Endothelial cell of umbilical vein (primary cell): ENCODE results near the gene PKDCC. TPM values are rescaled to one million over a fixed set of nuclear protein-coding genes. Genes with fewer than 3 reads are reported as not detected.

ENCODE experiments used
- BruUV-seq: library from RNA; stranded (reverse); fragments of 400-500 nt; replicated peaks from 2 replicates; lab custom pipeline; 2021; lab: Mats Ljungman, UMichigan
- CTCF ChIA-PET: fragments of 300-600, 350-600 bp; sonication (Branson Sonifier 250); formaldehyde crosslinking; loops from one replicate; lab custom pipeline; 2021; ENCODE audit warnings: antibody characterized with exemption, inconsistent platforms; lab: Charles Lee
- POLR2A ChIA-PET: fragments of 300-600, 350-600 bp; sonication (Branson Sonifier 250); formaldehyde crosslinking; loops from one replicate; lab custom pipeline; 2021; ENCODE audit warnings: antibody characterized with exemption, inconsistent platforms; lab: Charles Lee
- DNase-seq: peaks from one replicate; pipeline ENCODE4 v3.0.0-alpha.2; 2011; ENCODE audit warnings: low read depth, low spot score
- FAIRE-seq: peaks from 2 replicates; lab custom pipeline; 2011; peaks lifted over from hg19 to GRCh38; lab: Jason Lieb, UNC
- H2AFZ ChIP-seq: 2 replicates; pipeline ENCODE4 v1.6.0; 2012; ENCODE audit warnings: low read depth, low read length, control low read depth, inconsistent platforms
- H3K27ac ChIP-seq: 2 replicates; pipeline ENCODE4 v1.5.1; 2011; ENCODE audit warnings: low read depth, mild to moderate bottlenecking, control low read depth, low read length, moderate library complexity; ENCODE audit not compliant: insufficient read depth
- H3K27me3 ChIP-seq, 2 experiments: 2 replicates each; pipeline versions ENCODE4 v1.6.0 to v1.6.1; 2011; ENCODE audit warnings: low read length in 2 of 2, mixed read lengths in 1 of 2; ENCODE audit not compliant: control insufficient read depth in 2 of 2, insufficient read depth in 2 of 2
- H3K36me3 ChIP-seq, 2 experiments: 2 replicates in 1 of 2; 3 replicates in 1 of 2; pipeline ENCODE4 v1.5.1; 2011; ENCODE audit warnings: low read length in 2 of 2, mild to moderate bottlenecking in 1 of 2, moderate library complexity in 1 of 2; ENCODE audit not compliant: control insufficient read depth in 2 of 2, insufficient read depth in 2 of 2; ENCODE audit errors: extremely low read depth in 1 of 2
- H3K4me1 ChIP-seq: 3 replicates; pipeline ENCODE4 v1.5.1; 2011; ENCODE audit warnings: mild to moderate bottlenecking, low read length; ENCODE audit not compliant: control insufficient read depth, insufficient read depth; ENCODE audit errors: extremely low read depth
- H3K4me2 ChIP-seq: 2 replicates; pipeline ENCODE4 v1.6.1; 2011; ENCODE audit warnings: low read length, control low read depth, mixed read lengths; ENCODE audit not compliant: insufficient read depth
- H3K4me3 ChIP-seq, 3 experiments: fragments of 200-600 bp in 1 of 3; sonication (generic), shearing (Covaris generic) in 1 of 3; replicated peaks in 1 of 3; 2 replicates each; pipeline ENCODE4 v1.5.1; 2011 to 2016; ENCODE audit warnings: control low read depth in 3 of 3, low read length in 3 of 3, mild to moderate bottlenecking in 2 of 3, inconsistent platforms in 1 of 3, low read depth in 1 of 3, moderate library complexity in 1 of 3; ENCODE audit not compliant: insufficient read depth in 1 of 3
- H3K79me2 ChIP-seq: 2 replicates; pipeline ENCODE4 v1.6.0; 2012; ENCODE audit warnings: low read length, inconsistent platforms; ENCODE audit not compliant: control insufficient read depth, insufficient read depth
- H3K9ac ChIP-seq: replicated peaks from 2 replicates; pipeline ENCODE3; 2011; ENCODE audit warnings: low read length, control low read depth; ENCODE audit not compliant: insufficient read depth; ENCODE audit errors: extremely low read depth
- H3K9me1 ChIP-seq: replicated peaks from 3 replicates; pipeline ENCODE4 v1.6.0; 2011; ENCODE audit warnings: mild to moderate bottlenecking, low read length; ENCODE audit not compliant: control insufficient read depth, insufficient read depth; ENCODE audit errors: extremely low read depth
- H3K9me3 ChIP-seq: replicated peaks from 2 replicates; pipeline ENCODE4 v1.5.1; 2012; ENCODE audit warnings: low read length, inconsistent platforms; ENCODE audit not compliant: control insufficient read depth, insufficient read depth
- H4K20me1 ChIP-seq: replicated peaks from 2 replicates; pipeline ENCODE3; 2011; ENCODE audit warnings: mild to moderate bottlenecking, low read length; ENCODE audit not compliant: control insufficient read depth, insufficient read depth; ENCODE audit errors: extremely low read depth
- EZH2 ChIP-seq: IDR thresholded peaks from 2 replicates; pipeline ENCODE4 v1.6.1; 2012; ENCODE audit warnings: borderline replicate concordance, low read depth, mild to moderate bottlenecking, moderate library complexity, low read length, inconsistent platforms; ENCODE audit not compliant: severe bottlenecking
- FOS ChIP-seq: IDR thresholded peaks from 2 replicates; pipeline ENCODE4 v1.6.1; 2011; ENCODE audit warnings: mild to moderate bottlenecking, low read length, moderate library complexity, borderline replicate concordance; ENCODE audit not compliant: insufficient read depth
- GATA2 ChIP-seq: IDR thresholded peaks from 2 replicates; pipeline ENCODE4 v1.7.0; 2011; ENCODE audit warnings: low read depth, mild to moderate bottlenecking, moderate library complexity, mixed read lengths, low read length; ENCODE audit not compliant: insufficient read length, insufficient read depth
- JUN ChIP-seq: IDR thresholded peaks from 2 replicates; pipeline ENCODE4 v1.6.1; 2011; ENCODE audit warnings: borderline replicate concordance, low read depth; ENCODE audit not compliant: insufficient read length, insufficient read depth
- MYC ChIP-seq: IDR thresholded peaks from one replicate; pipeline ENCODE4 v1.6.1; 2011; ENCODE audit warnings: mild to moderate bottlenecking, low read depth, low read length
- POLR2A ChIP-seq: IDR thresholded peaks from 2 replicates; pipeline ENCODE4 v1.6.1; 2012; ENCODE audit warnings: low read depth, mild to moderate bottlenecking, control low read depth, low read length
- POLR2AphosphoS5 ChIP-seq: IDR thresholded peaks from 2 replicates; pipeline ENCODE4 v1.6.1; 2012; ENCODE audit warnings: low read depth, mild to moderate bottlenecking, control low read depth, low read length, moderate library complexity; ENCODE audit not compliant: insufficient read depth
- dilution Hi-C: fragments of 300-500 bp; cut with MboI; formaldehyde crosslinking; loops from one replicate; pipeline ENCODE4 v1.15.0; 2019; ENCODE audit warnings: low sequenced_read_pairs; ENCODE audit not compliant: extremely low pct_ligation_motif_present
- intact Hi-C: fragments of 100-400 bp; cut with micrococcal nuclease; formaldehyde crosslinking; loops from one replicate; pipeline ENCODE4 v1.10.0; 2022
- polyA plus RNA-seq, 4 experiments: library from polyadenylated mRNA; depleted of rRNA in 3 of 4; stranded (reverse) in 3 of 4; unstranded in 1 of 4; fragments of >200 nt; gene quantifications; 2 replicates each; pipeline versions ENCODE4 v1.2.1 to v1.2.3, GENCODE V29; 2011 to 2012; ENCODE audit warnings: missing spikeins in 1 of 4
- total RNA-seq: library from RNA; stranded (reverse); gene quantifications from 2 replicates; pipeline ENCODE4 v1.2.3, GENCODE V29; 2021
- TF ChIP-seq, protein P1 (sequence below): IDR thresholded peaks from 2 replicates; pipeline ENCODE4 v1.6.1; 2011; ENCODE audit not compliant: insufficient read depth, insufficient read length
- TF ChIP-seq, protein P2 (sequence below), 2 donors: IDR thresholded peaks; 1 replicate in 1 of 2; 2 replicates in 1 of 2; pipeline ENCODE4 v1.5.1; 2011; ENCODE audit warnings: low read length in 2 of 2, mild to moderate bottlenecking in 2 of 2, moderate library complexity in 2 of 2, control low read depth in 1 of 2, inconsistent platforms in 1 of 2, low read depth in 1 of 2; ENCODE audit not compliant: insufficient read depth in 1 of 2; ENCODE audit errors: extremely low read depth in 1 of 2

The PKDCC gene
- total and polyA plus RNA-seq, 2 donors (not counting 3 experiments of a cell fraction or from before 2014, with no cell fraction given), result 3.0 to 5.9 TPM

DNA sequence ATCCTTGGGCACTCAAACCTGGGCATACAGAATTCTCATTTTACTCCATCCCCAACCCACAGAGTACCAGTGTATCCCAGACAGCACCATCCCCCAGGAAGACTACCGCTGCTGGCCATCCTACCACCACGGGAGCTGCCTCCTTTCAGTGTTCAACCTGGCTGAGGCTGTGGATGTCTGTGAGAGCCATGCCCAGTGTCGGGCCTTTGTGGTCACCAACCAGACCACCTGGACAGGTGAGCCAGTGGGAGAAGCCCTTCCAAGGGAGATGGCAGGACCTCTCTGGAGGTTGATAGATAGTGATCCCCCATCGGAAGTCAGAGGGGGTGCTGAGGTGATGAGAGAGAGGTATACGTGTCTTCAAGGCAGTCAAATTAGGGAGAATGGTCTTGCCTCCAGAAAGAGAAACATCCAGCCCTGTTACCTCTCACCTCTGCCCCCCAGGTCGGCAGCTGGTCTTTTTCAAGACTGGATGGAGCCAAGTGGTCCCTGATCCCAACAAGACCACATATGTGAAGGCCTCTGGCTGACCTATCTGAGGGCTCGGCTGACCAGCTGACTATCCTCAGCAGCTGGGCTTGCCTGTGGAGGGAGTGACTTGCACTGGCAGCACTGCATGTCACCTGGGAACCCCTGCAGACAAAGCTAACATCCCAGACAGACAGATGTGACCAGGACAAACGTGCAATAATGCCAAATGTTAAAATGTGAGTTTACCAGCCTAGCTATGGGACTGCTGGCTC lies 9.5 kb downstream of the PKDCC start:
- Histone ChIP-seq H3K9me1 (no peaks in the 10 kb centered on the region), H4K20me1 (no peaks in the 10 kb centered on the region), H3K79me2 (no peaks in the 10 kb centered on the region), H3K27ac (no peak overlapping the region), H2AFZ (no peak overlapping the region), H3K9me3 (no peaks in the 10 kb centered on the region), H3K4me3 (no peak overlapping the region), H3K9ac (no peak overlapping the region), H3K4me2 (no peak overlapping the region), H3K36me3 (peaks cover 0 to 2% of the 10 kb centered on the region in 2 experiments), H3K4me1 (no peaks in the 10 kb centered on the region), H3K27me3 (no peaks in the 10 kb centered on the region)
- TF ChIP-seq FOS (no peak), POLR2AphosphoS5 (no peak), EZH2 (no peak), GATA2 (no peak), POLR2A (no peak), MYC (no peak), JUN (no peak)
- TF ChIP-seq, protein P1, sequence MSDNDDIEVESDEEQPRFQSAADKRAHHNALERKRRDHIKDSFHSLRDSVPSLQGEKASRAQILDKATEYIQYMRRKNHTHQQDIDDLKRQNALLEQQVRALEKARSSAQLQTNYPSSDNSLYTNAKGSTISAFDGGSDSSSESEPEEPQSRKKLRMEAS, result no peak
- TF ChIP-seq, protein P2, sequence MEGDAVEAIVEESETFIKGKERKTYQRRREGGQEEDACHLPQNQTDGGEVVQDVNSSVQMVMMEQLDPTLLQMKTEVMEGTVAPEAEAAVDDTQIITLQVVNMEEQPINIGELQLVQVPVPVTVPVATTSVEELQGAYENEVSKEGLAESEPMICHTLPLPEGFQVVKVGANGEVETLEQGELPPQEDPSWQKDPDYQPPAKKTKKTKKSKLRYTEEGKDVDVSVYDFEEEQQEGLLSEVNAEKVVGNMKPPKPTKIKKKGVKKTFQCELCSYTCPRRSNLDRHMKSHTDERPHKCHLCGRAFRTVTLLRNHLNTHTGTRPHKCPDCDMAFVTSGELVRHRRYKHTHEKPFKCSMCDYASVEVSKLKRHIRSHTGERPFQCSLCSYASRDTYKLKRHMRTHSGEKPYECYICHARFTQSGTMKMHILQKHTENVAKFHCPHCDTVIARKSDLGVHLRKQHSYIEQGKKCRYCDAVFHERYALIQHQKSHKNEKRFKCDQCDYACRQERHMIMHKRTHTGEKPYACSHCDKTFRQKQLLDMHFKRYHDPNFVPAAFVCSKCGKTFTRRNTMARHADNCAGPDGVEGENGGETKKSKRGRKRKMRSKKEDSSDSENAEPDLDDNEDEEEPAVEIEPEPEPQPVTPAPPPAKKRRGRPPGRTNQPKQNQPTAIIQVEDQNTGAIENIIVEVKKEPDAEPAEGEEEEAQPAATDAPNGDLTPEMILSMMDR (IDR thresholded peaks at IDR 0.05; ENCODE audit: extremely low read depth in 1 of 2, insufficient read depth in 1 of 2, low read depth in 1 of 2, low read length in 2 of 2), result no peak
- ChIA-PET POLR2A (no interaction called here), CTCF (interaction anchor here (0.6 to 1.6 kb wide), 3 partner anchors 30 to 187 kb away, joined by 3 to 7 read pairs (median 4); no protein-coding TSS in a partner anchor)
- FAIRE-seq, result no peak
- no peak for DNase-seq
- dilution Hi-C loops (no loop called here), intact Hi-C loops (no loop called here)
- BruUV-seq, result no TSS peak
